K562 (cell line): Measurements from ENCODE around the gene TFAP2A. TPM values are rescaled to one million over a fixed set of nuclear protein-coding genes. Genes with fewer than 3 reads are reported as not detected.

Experiments used
- BACH1 ChIP-seq: fragments of 200-800 bp; sonication (Bioruptor generic); IDR thresholded peaks from 2 replicates; pipeline ENCODE4 v1.6.1; 2016; ENCODE audit warnings: missing genetic modification characterization, missing compliant biosample characterization
- BRD4 ChIP-seq: fragments of 200-600 bp; sonication (generic); IDR thresholded peaks from 2 replicates; pipeline ENCODE4 v1.6.1; 2017; ENCODE audit warnings: inconsistent platforms
- CBX3 ChIP-seq, 2 experiments: IDR thresholded peaks; 1 replicate in 1 of 2; 2 replicates in 1 of 2; pipeline ENCODE4 v1.6.1; 2012; ENCODE audit warnings: inconsistent platforms in 2 of 2, low read length in 2 of 2, borderline replicate concordance in 1 of 2, control low read depth in 1 of 2
- CC2D1A ChIP-seq: fragments of 450-650 bp; IDR thresholded peaks from 2 replicates; pipeline ENCODE4 v1.6.1; 2017; ENCODE audit warnings: mild to moderate bottlenecking
- GTF2B ChIP-seq: IDR thresholded peaks from 2 replicates; pipeline ENCODE4 v1.6.1; 2011; ENCODE audit not compliant: insufficient read length; ENCODE audit errors: extremely low read depth
- GTF2F1 ChIP-seq: IDR thresholded peaks from 2 replicates; pipeline ENCODE4 v1.6.1; 2011; ENCODE audit warnings: low read depth, low read length, improper control_type of control experiment
- LARP7 ChIP-seq: fragments of 450-650 bp; IDR thresholded peaks from 2 replicates; pipeline ENCODE4 v1.6.1; 2016
- NCOA4 ChIP-seq: fragments of 450-650 bp; IDR thresholded peaks from 2 replicates; pipeline ENCODE4 v1.6.1; 2018; ENCODE audit warnings: mild to moderate bottlenecking; ENCODE audit not compliant: partially characterized antibody
- NFE2 ChIP-seq: IDR thresholded peaks from 2 replicates; pipeline ENCODE4 v1.6.1; 2014; ENCODE audit warnings: antibody characterized with exemption, low read depth
- NFRKB ChIP-seq: fragments of 450-650 bp; IDR thresholded peaks from 2 replicates; pipeline ENCODE4 v1.6.1; 2016; ENCODE audit warnings: low read depth
- NR1H2 ChIP-seq: sonication (generic); formaldehyde crosslinking; IDR thresholded peaks from 2 replicates; pipeline ENCODE4 v1.4.0; 2020; ENCODE audit warnings: mild to moderate bottlenecking, missing genetic modification reagents
- NR2C1 ChIP-seq, 2 experiments: fragments of 450-650 bp; IDR thresholded peaks; 2 replicates each; pipeline ENCODE4 v1.6.1; 2017; ENCODE audit warnings: mild to moderate bottlenecking in 2 of 2, antibody characterized with exemption in 1 of 2, inconsistent platforms in 1 of 2, missing compliant biosample characterization in 1 of 2, missing genetic modification characterization in 1 of 2
- RBM14 ChIP-seq: fragments of 200-400 bp; formaldehyde crosslinking; IDR thresholded peaks from 2 replicates; pipeline ENCODE4 v1.6.1; 2018; ENCODE audit warnings: low read depth, mild to moderate bottlenecking, low read length, moderate library complexity, borderline replicate concordance; ENCODE audit not compliant: insufficient read depth
- RFX7 ChIP-seq: fragments of 250-450 bp; sonication (Bioruptor Pico); IDR thresholded peaks from 2 replicates; pipeline ENCODE4 v1.5.1; 2021; ENCODE audit warnings: mild to moderate bottlenecking
- SMARCC2 ChIP-seq: fragments of 450-650 bp; IDR thresholded peaks from 2 replicates; pipeline ENCODE4 v1.6.1; 2017; ENCODE audit warnings: antibody characterized with exemption, moderate library complexity, mild to moderate bottlenecking, low read depth
- SRSF1 ChIP-seq: fragments of 200-400 bp; formaldehyde crosslinking; IDR thresholded peaks from 2 replicates; pipeline ENCODE4 v1.6.1; 2017; ENCODE audit warnings: mild to moderate bottlenecking, low read depth, low read length, moderate library complexity
- TARDBP ChIP-seq: fragments of 450-650 bp; IDR thresholded peaks from 2 replicates; pipeline ENCODE4 v1.6.1; 2016
- TCF7L2 ChIP-seq: fragments of 150-350 bp; IDR thresholded peaks from 2 replicates; pipeline ENCODE4 v1.6.1; 2016; ENCODE audit warnings: low read depth, mild to moderate bottlenecking, low read length, moderate library complexity
- U2AF1 ChIP-seq: fragments of 200-400 bp; formaldehyde crosslinking; optimal IDR thresholded peaks from 2 replicates; pipeline ENCODE3; 2017; ENCODE audit warnings: mild to moderate bottlenecking, low read depth, low read length, moderate library complexity
- U2AF2 ChIP-seq: fragments of 200-400 bp; formaldehyde crosslinking; optimal IDR thresholded peaks from 2 replicates; pipeline ENCODE3; 2017; ENCODE audit warnings: low read depth, mild to moderate bottlenecking, low read length
- WHSC1 ChIP-seq: IDR thresholded peaks from one replicate; pipeline ENCODE4 v1.6.1; 2012; ENCODE audit warnings: low read length, control low read depth, inconsistent platforms
- ZNF551 ChIP-seq: fragments of 250-450 bp; sonication (Bioruptor Pico); IDR thresholded peaks from 2 replicates; pipeline ENCODE4 v1.5.0; 2021; ENCODE audit warnings: mild to moderate bottlenecking, moderate library complexity
- ZNF668 ChIP-seq: fragments of 250-450 bp; sonication (Bioruptor Pico); IDR thresholded peaks from 2 replicates; pipeline ENCODE4 v1.8.0; 2022; ENCODE audit warnings: mild to moderate bottlenecking, inconsistent platforms
- polyA plus RNA-seq, 8 experiments: library from polyadenylated mRNA; depleted of rRNA in 4 of 8; stranded (reverse) in 5 of 8; unstranded in 3 of 8; fragments of >200 nt; fragmentation: Nextera tagmentation in 2 of 8; fragmentation: Illumina TruSeq in 1 of 8; extraction: Ambion mirVana in 2 of 8; extraction: Trizol in 1 of 8; gene quantifications; 2 replicates each; pipeline versions ENCODE4 v1.2.1 to v1.2.3, GENCODE V29; 2011 to 2014; ENCODE audit warnings: inconsistent platforms in 1 of 8, missing spikeins in 1 of 8
- total RNA-seq, 7 experiments: library from RNA; depleted of rRNA in 6 of 7; stranded (reverse); fragments of >200 nt in 6 of 7; fragmentation: Illumina TruSeq in 2 of 7; extraction: Trizol in 2 of 7; gene quantifications; 2 replicates each; pipeline versions ENCODE4 v1.2.1 to v1.2.3, GENCODE V29; 2011 to 2021; ENCODE audit warnings: low replicate concordance in 1 of 7
- TF ChIP-seq, protein P1 (sequence below), 2 experiments: fragments of 450-650 bp in 1 of 2; sonication (generic) in 1 of 2; formaldehyde crosslinking in 1 of 2; IDR thresholded peaks in 1 of 2; conservative IDR thresholded peaks in 1 of 2; 2 replicates each; pipeline versions ENCODE4 v1.6.1 to v1.8.1; 2016 to 2023; ENCODE audit warnings: mild to moderate bottlenecking in 2 of 2, moderate library complexity in 2 of 2, inconsistent platforms in 1 of 2, missing genetic modification reagents in 1 of 2
- TF ChIP-seq, protein P2 (sequence below): sonication (generic); formaldehyde crosslinking; IDR thresholded peaks from 2 replicates; pipeline ENCODE4 v1.8.1; 2023; ENCODE audit warnings: mild to moderate bottlenecking, missing genetic modification reagents
- TF ChIP-seq, protein P3 (sequence below): fragments of 250-450 bp; sonication (Bioruptor Pico); IDR thresholded peaks from 2 replicates; pipeline ENCODE4 v1.5.0; 2021

TFAP2A gene
- total and polyA plus RNA-seq, 9 of the 15 experiments (the other 6 are each of a cell fraction or from before 2014, with no cell fraction given), result 0.14 to 0.53 (median 0.19) TPM; not detected in 1

DNA sequence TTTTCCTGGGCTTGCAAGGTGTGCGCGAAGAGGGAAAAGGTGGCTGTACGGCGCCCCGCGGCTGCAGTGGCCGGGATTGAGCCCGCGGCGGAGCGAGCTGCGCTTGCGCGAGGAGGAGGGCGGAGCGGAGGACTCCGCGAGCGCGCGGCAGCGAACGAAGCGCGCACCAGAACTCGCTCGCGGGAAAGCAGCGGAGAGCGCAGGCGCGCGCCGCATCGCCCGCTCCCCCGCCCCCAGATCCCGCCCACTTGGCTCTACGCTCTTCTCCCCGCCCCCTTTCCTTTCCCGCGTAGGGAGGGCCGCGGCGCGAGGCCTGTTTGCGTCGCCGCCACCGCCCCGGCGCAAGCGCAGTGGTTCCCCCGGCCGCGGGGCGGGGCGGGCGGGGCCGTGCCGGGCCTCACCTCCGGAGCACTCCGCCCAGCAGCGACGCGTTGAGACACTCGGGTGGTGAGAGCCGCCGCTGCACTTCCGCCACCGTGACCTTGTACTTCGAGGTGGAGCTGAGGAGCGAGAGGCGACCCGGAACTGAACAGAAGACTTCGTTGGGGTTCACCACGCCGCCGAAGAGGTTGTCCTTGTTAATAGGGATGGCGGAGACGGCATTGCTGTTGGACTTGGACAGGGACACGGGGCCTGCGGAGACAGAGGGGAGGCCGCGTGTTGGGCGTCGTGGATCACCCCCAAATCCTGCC lies 10.6 kb downstream of the TFAP2A start (continued):
- TF ChIP-seq BACH1 (tag) (peak; percentile 38; the same call in 1 of the 2 replicates), ZNF551 (CRISPR knock-in tag) (no peak), RBM14 (no peak), GTF2F1 (peak; percentile 74; the same call in 1 of the 2 replicates), NFE2 (0 out of 2 replicates have a peak, but pooled peaks have one; percentile 7), SMARCC2 (no peak), GTF2B (no peak), LARP7 (no peak), SRSF1 (no peak), U2AF1 (no peak), RFX7 (CRISPR knock-in tag) (no peak), BRD4 (no peak), NCOA4 (no peak), CC2D1A (no peak), CBX3 (IDR thresholded peaks at IDR 0.05; ENCODE audit: borderline replicate concordance in 1 of 2, low read length in 2 of 2) (peak in 1 of 2 experiments; percentile 64; a peak in 1 of 3 replicates), TARDBP (no peak), NR2C1 (IDR thresholded peaks at IDR 0.05) (peak; percentile 99), NR2C1 (tag; IDR thresholded peaks at IDR 0.05) (peak; percentile 100), U2AF2 (no peak), TCF7L2 (no peak; the same call in 1 of the 2 replicates), NFRKB (peak; percentile 97), NR1H2 (CRISPR knock-in tag) (no peak), WHSC1 (no peak), ZNF668 (peak; percentile 78; the same call in 1 of the 2 replicates)
- TF ChIP-seq, protein P1, sequence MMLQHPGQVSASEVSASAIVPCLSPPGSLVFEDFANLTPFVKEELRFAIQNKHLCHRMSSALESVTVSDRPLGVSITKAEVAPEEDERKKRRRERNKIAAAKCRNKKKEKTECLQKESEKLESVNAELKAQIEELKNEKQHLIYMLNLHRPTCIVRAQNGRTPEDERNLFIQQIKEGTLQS (IDR thresholded peaks at IDR 0.05), result no peak
- TF ChIP-seq, protein P1 (CRISPR knock-in tag; conservative IDR thresholded peaks at IDR 0.05), result no peak; the same call in 1 of the 2 replicates
- TF ChIP-seq, protein P2, sequence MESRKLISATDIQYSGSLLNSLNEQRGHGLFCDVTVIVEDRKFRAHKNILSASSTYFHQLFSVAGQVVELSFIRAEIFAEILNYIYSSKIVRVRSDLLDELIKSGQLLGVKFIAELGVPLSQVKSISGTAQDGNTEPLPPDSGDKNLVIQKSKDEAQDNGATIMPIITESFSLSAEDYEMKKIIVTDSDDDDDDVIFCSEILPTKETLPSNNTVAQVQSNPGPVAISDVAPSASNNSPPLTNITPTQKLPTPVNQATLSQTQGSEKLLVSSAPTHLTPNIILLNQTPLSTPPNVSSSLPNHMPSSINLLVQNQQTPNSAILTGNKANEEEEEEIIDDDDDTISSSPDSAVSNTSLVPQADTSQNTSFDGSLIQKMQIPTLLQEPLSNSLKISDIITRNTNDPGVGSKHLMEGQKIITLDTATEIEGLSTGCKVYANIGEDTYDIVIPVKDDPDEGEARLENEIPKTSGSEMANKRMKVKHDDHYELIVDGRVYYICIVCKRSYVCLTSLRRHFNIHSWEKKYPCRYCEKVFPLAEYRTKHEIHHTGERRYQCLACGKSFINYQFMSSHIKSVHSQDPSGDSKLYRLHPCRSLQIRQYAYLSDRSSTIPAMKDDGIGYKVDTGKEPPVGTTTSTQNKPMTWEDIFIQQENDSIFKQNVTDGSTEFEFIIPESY, result no peak; the same call in 1 of the 2 replicates
- TF ChIP-seq, protein P3, sequence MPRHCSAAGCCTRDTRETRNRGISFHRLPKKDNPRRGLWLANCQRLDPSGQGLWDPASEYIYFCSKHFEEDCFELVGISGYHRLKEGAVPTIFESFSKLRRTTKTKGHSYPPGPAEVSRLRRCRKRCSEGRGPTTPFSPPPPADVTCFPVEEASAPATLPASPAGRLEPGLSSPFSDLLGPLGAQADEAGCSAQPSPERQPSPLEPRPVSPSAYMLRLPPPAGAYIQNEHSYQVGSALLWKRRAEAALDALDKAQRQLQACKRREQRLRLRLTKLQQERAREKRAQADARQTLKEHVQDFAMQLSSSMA (CRISPR knock-in tag), result no peak
